DLD1 (cell line): Measurements from ENCODE around the gene ARID1B.
"Not testable (repeated sequence)": the region's sequence is repeated elsewhere in the genome, so short reads cannot be mapped to it uniquely, and the experiment has no call there.

Experiments used
- in situ Hi-C: cut with HindIII; loops from 2 replicates; pipeline ENCODE4 v1.10.0; 2017; ENCODE audit warnings: low sequenced_read_pairs

ARID1B gene

GRCh38 chr6:157144859-157145568 is 367.8 kb downstream of the ARID1B start:
- in situ Hi-C loops, result no loop called here

GRCh38 chr6:157145656-157146285 is 368.6 kb downstream of the ARID1B start:
- in situ Hi-C loops, result no loop called here

GRCh38 chr6:157147054-157148026 is 370.2 kb downstream of the ARID1B start:
- in situ Hi-C loops, result not testable (repeated sequence)

GRCh38 chr6:157148391-157149323 is 371.5 kb downstream of the ARID1B start:
- in situ Hi-C loops, result no loop called here

- in situ Hi-C loops, result no loop called here
Measured at GRCh38 chr6:157150076-157150475, 372.9 kb downstream of the ARID1B start.

GRCh38 chr6:157151029-157151428 is 373.9 kb downstream of the ARID1B start:
- in situ Hi-C loops, result no loop called here

- in situ Hi-C loops, result no loop called here
Measured at GRCh38 chr6:157151989-157152388, 374.8 kb downstream of the ARID1B start.

- in situ Hi-C loops, result no loop called here
Measured at GRCh38 chr6:157152556-157152955, 375.4 kb downstream of the ARID1B start.

- in situ Hi-C loops, result no loop called here
Measured at GRCh38 chr6:157155804-157156203, 378.6 kb downstream of the ARID1B start.

GRCh38 chr6:157157258-157157657 is 380.1 kb downstream of the ARID1B start:
- in situ Hi-C loops, result no loop called here

GRCh38 chr6:157158456-157158855 is 381.3 kb downstream of the ARID1B start:
- in situ Hi-C loops, result no loop called here

GRCh38 chr6:157158897-157159296 is 381.7 kb downstream of the ARID1B start:
- in situ Hi-C loops, result no loop called here

- in situ Hi-C loops, result no loop called here
Measured at GRCh38 chr6:157159348-157159747, 382.2 kb downstream of the ARID1B start.

- in situ Hi-C loops, result no loop called here
Measured at GRCh38 chr6:157161912-157162311, 384.7 kb downstream of the ARID1B start.

GRCh38 chr6:157162766-157163433 is 385.7 kb downstream of the ARID1B start:
- in situ Hi-C loops, result no loop called here

- in situ Hi-C loops, result no loop called here
Measured at GRCh38 chr6:157163434-157164159, 386.4 kb downstream of the ARID1B start.

GRCh38 chr6:157164972-157165371 is 387.8 kb downstream of the ARID1B start:
- in situ Hi-C loops, result no loop called here

- in situ Hi-C loops, result no loop called here
Measured at GRCh38 chr6:157166784-157167183, 389.6 kb downstream of the ARID1B start.

- in situ Hi-C loops, result no loop called here
Measured at GRCh38 chr6:157167837-157168236, 390.7 kb downstream of the ARID1B start.
